Measurements from ENCODE around the gene HNF4A. TPM values are rescaled to one million over a fixed set of nuclear protein-coding genes. Genes with fewer than 3 reads are reported as not detected.

Gene HNF4A
- total and polyA plus RNA-seq, 2 of the 13 experiments (the other 11 are each of a cell fraction or from before 2014, with no cell fraction given): 80.9 to 169 TPM

DNA sequence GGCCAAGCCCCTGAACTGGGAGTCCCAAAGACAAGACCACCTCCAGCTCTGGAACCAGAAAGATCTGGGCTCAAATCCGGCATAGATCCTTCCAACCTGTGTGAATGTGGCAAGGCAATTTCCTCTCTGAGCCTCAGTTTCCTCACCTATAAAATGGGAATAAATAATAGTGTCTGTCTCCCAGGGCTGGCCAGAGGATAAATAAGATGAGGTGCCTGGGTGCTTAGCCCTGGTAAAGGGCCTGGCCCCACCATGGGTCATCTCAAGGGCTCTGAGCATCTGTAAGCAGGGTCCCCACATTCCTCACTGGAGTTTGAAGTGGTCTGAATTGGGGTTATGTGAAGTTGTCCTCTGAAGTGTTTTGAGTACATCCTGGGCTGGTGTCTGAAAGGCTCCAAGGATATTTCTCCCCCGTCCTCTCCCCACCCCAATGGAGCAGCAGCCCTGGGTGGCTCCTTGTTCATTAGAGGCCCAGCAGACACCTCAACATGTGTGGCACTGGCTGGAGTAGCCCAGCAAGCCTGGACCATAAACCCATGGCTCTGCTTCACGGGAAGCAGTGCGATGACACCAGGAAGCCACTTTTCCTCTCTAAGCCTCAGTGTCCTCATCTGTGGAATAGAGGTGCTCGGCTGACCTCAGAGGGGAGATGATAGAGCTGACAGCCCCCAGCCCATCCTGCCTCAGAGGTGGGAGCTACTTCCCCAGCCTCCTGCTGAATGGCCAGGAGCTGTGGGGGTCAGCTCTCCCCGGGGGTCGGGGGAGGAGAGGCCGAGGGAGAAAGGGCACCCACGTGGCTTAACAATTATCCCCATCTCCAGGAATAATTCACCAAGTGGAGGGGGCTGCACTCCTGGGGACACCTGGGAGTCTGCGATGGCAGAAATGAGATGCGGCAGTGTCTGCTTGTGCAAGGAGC is 48.0 kb downstream of the HNF4A start (continued):
- TF ChIP-seq, protein P1, sequence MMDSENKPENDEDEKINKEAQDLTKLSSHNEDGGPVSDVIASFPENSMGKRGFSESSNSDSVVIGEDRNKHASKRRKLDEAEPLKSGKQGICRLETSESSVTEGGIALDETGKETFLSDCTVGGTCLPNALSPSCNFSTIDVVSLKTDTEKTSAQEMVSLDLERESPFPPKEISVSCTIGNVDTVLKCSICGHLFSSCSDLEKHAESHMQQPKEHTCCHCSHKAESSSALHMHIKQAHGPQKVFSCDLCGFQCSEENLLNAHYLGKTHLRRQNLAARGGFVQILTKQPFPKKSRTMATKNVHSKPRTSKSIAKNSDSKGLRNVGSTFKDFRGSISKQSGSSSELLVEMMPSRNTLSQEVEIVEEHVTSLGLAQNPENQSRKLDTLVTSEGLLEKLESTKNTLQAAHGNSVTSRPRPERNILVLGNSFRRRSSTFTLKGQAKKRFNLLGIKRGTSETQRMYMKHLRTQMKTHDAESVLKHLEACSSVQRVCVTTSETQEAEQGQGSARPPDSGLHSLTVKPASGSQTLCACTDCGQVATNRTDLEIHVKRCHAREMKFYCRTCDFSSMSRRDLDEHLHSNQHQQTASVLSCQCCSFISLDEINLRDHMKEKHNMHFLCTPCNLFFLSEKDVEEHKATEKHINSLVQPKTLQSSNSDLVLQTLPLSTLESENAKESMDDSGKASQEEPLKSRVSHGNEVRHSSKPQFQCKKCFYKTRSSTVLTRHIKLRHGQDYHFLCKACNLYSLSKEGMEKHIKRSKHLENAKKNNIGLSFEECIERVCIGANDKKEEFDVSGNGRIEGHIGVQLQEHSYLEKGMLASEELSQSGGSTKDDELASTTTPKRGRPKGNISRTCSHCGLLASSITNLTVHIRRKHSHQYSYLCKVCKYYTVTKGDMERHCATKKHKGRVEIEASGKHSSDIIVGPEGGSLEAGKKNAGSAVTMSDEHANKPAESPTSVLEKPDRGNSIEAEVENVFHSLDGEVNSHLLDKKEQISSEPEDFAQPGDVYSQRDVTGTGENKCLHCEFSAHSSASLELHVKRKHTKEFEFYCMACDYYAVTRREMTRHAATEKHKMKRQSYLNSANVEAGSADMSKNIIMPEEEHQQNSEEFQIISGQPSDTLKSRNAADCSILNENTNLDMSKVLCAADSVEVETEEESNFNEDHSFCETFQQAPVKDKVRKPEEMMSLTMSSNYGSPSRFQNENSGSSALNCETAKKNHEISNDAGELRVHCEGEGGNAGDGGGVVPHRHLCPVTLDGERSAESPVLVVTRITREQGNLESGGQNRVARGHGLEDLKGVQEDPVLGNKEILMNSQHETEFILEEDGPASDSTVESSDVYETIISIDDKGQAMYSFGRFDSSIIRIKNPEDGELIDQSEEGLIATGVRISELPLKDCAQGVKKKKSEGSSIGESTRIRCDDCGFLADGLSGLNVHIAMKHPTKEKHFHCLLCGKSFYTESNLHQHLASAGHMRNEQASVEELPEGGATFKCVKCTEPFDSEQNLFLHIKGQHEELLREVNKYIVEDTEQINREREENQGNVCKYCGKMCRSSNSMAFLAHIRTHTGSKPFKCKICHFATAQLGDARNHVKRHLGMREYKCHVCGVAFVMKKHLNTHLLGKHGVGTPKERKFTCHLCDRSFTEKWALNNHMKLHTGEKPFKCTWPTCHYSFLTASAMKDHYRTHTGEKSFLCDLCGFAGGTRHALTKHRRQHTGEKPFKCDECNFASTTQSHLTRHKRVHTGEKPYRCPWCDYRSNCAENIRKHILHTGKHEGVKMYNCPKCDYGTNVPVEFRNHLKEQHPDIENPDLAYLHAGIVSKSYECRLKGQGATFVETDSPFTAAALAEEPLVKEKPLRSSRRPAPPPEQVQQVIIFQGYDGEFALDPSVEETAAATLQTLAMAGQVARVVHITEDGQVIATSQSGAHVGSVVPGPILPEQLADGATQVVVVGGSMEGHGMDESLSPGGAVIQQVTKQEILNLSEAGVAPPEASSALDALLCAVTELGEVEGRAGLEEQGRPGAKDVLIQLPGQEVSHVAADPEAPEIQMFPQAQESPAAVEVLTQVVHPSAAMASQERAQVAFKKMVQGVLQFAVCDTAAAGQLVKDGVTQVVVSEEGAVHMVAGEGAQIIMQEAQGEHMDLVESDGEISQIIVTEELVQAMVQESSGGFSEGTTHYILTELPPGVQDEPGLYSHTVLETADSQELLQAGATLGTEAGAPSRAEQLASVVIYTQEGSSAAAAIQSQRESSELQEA (CRISPR knock-in tag; IDR thresholded peaks at IDR 0.05; ENCODE audit: not compliant biosample characterization): peak; percentile 36
- TF ChIP-seq, protein P2, sequence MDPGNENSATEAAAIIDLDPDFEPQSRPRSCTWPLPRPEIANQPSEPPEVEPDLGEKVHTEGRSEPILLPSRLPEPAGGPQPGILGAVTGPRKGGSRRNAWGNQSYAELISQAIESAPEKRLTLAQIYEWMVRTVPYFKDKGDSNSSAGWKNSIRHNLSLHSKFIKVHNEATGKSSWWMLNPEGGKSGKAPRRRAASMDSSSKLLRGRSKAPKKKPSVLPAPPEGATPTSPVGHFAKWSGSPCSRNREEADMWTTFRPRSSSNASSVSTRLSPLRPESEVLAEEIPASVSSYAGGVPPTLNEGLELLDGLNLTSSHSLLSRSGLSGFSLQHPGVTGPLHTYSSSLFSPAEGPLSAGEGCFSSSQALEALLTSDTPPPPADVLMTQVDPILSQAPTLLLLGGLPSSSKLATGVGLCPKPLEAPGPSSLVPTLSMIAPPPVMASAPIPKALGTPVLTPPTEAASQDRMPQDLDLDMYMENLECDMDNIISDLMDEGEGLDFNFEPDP (CRISPR knock-in tag; conservative IDR thresholded peaks at IDR 0.05): no peak
- TF ChIP-seq, protein P3, sequence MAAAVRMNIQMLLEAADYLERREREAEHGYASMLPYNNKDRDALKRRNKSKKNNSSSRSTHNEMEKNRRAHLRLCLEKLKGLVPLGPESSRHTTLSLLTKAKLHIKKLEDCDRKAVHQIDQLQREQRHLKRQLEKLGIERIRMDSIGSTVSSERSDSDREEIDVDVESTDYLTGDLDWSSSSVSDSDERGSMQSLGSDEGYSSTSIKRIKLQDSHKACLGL (CRISPR knock-in tag; IDR thresholded peaks at IDR 0.05): no peak; the same call in 1 of the 2 replicates
- TF ChIP-seq KLF9 (CRISPR knock-in tag; IDR thresholded peaks at IDR 0.05; ENCODE audit: low read depth): no peak
- TF ChIP-seq HNRNPL (IDR thresholded peaks at IDR 0.05; ENCODE audit: low read depth, low read length): 0 out of 2 replicates have a peak, but pooled peaks have one; percentile 6
- no peak for TF ChIP-seq CREM (IDR thresholded peaks at IDR 0.05)
- TF ChIP-seq CREM (CRISPR knock-in tag; IDR thresholded peaks at IDR 0.05): no peak
- TF ChIP-seq RBM22 (optimal IDR thresholded peaks at IDR 0.05; ENCODE audit: low read length): peak; percentile 90
- TF ChIP-seq FLYWCH1 (CRISPR knock-in tag; IDR thresholded peaks at IDR 0.05): no peak
- TF ChIP-seq, protein P4, sequence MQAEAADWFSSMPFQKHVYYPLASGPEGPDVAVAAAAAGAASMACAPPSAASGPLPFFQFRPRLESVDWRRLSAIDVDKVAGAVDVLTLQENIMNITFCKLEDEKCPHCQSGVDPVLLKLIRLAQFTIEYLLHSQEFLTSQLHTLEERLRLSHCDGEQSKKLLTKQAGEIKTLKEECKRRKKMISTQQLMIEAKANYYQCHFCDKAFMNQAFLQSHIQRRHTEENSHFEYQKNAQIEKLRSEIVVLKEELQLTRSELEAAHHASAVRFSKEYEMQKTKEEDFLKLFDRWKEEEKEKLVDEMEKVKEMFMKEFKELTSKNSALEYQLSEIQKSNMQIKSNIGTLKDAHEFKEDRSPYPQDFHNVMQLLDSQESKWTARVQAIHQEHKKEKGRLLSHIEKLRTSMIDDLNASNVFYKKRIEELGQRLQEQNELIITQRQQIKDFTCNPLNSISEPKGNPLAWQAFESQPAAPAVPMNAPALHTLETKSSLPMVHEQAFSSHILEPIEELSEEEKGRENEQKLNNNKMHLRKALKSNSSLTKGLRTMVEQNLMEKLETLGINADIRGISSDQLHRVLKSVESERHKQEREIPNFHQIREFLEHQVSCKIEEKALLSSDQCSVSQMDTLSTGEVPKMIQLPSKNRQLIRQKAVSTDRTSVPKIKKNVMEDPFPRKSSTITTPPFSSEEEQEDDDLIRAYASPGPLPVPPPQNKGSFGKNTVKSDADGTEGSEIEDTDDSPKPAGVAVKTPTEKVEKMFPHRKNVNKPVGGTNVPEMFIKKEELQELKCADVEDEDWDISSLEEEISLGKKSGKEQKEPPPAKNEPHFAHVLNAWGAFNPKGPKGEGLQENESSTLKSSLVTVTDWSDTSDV (CRISPR knock-in tag; IDR thresholded peaks at IDR 0.05): no peak
